ENCODE measurements around the gene PGAP6.

Gene PGAP6

DNA sequence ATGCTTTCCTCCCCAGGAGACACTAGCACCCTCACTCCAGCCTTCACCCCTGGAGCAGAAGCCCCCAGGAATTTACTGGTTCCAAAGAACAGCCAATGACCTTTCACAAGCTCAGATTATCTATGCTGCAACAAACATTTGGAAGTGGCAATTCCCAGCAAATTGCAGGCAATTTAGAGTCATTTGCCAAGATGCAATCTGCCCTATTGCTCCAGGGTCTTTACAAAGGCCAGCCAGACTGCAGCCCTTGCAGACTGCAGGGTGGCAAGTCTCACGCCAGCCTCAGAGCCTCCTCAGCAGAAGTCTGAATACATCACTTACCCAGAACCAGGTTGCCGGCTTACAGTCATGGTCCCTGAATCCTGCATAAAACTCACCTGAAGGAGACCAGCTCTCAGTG is 51.0 kb downstream of the PGAP6 start:
- DNase-seq (ENCODE audit: low read depth in 2 of 2) = no peak

- DNase-seq (ENCODE audit: low read depth in 2 of 2) = no peak
These were observed 56.2 kb downstream of the PGAP6 start for GRCh38 chr16:325375-326145.

DNA sequence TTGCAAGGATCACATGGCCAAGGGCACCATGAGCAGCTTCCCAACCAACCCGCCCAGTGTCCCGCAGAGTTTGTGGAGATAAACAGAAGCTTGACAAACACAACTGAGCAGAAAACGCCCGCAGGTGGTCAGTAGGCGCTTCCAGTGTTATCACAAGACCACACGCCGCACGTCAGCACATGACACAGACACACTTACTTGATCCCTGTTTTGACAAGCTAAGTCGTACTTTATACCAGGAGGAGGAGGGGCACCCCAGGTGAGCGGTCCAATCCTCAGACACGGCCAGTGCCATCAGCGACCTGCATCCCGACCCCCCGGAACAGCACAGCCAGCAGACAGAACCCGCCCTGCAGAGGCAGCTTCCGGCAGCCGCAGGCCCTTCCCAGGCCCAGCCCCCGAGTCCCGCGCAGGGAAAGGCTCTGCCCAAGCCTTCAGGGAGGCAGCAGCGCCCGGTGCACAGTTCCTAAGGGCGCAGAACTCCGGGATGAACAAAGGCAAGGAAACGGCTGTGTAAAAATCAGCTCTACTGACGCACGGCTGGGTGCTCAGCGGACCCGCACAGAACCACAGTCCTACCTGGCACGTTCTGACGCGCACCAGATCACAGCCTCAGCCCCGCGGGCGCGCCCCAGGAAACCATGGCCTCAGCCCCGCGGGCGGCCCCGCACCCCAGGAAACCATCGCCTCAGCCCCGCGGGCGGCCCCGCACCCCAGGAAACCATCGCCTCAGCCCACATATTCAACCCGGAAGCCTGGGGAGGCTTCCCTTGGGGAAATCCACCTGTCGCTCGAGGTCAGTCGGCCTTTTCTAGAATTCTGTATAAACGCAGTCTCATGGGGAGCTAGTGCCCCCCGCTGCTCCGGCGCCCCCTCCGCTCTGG is 57.1 kb downstream of the PGAP6 start:
- DNase-seq (ENCODE audit: low read depth in 2 of 2) = peak; percentile 21 to 36

- no peak for DNase-seq (ENCODE audit: low read depth in 2 of 2)
These were observed 57.7 kb downstream of the PGAP6 start for GRCh38 chr16:324201-324450.

GRCh38 chr16:322476-323143 is 59.2 kb downstream of the PGAP6 start:
- DNase-seq (ENCODE audit: low read depth in 2 of 2) = no peak

- DNase-seq (ENCODE audit: low read depth in 2 of 2) = no peak
These were observed 60.2 kb downstream of the PGAP6 start for GRCh38 chr16:321532-321931.
